Activated T-cell treated with anti-CD3 and anti-CD28 coated beads, Interleukin-2, amount 50 U/mL, for 24 hours (primary cell): ENCODE results near the gene CLTA.
A peak's percentile ranks its signal among the peaks of the same experiment; 100 is the strongest.

Experiments used
- DNase-seq: peaks from one replicate; pipeline ENCODE4 v3.0.0-alpha.2; 2020
- H3K27ac Mint-ChIP-seq: 2 replicates; pipeline ENCODE4 v1.8.0; 2020; ENCODE audit warnings: mild to moderate bottlenecking, mixed read lengths
- H3K27me3 Mint-ChIP-seq: 2 replicates; pipeline ENCODE4 v1.8.0; 2020; ENCODE audit warnings: mixed read lengths
- H3K36me3 Mint-ChIP-seq: 2 replicates; pipeline ENCODE4 v1.8.0; 2020; ENCODE audit warnings: low read depth, mixed read lengths
- H3K4me1 Mint-ChIP-seq: 2 replicates; pipeline ENCODE4 v1.8.0; 2020; ENCODE audit warnings: low read depth, mixed read lengths
- H3K4me3 Mint-ChIP-seq: 2 replicates; pipeline ENCODE4 v1.8.0; 2020; ENCODE audit warnings: mild to moderate bottlenecking, moderate library complexity, mixed read lengths
- H3K9me3 Mint-ChIP-seq: 2 replicates; pipeline ENCODE4 v1.8.0; 2020; ENCODE audit warnings: mixed read lengths

Gene CLTA

GRCh38 chr9:36190388-36191289 is at the start of gene CLTA:
Gene CLTA (plus strand): TSS chr9:36190921. CDS start chr9:36191057, 136 bp downstream.
- Mint-ChIP-seq H3K4me1 (peaks cover 49% of the 10 kb centered on the region), H3K4me3 (peak within 1 kb of the TSS; percentile 96), H3K9me3 (no peaks in the 10 kb centered on the region), H3K27me3 (peaks cover 3% of the 10 kb centered on the region), H3K27ac (peak within 1 kb of the TSS; percentile 94), H3K36me3 (peaks cover 48% of the 10 kb centered on the region)
- peak; percentile 93 for DNase-seq

DNA sequence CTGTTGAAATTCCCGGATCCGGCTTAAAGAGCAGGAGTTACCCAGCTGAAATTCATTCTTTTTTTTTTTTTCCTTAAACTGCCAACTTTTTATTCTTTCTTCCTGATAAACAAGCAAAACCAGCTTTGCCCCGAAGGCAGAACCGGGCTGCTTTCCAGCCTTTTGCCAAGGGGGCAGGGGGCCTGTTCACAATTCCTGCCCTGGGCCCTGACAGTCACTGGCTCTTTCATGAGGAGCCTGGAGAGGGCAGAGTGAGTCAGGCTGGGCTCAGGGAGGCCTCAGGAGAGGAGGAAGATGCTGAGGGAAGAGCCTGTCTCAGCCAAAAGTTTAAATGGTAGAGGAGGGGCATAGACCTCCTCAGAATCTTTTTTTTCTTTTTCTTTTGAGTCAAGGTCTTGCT is 49.4 kb upstream of the CLTA start:
- H3K4me1 Mint-ChIP-seq, result peaks cover 88% of the 10 kb centered on the region
- H3K27me3 Mint-ChIP-seq, result peaks cover 2% of the 10 kb centered on the region
- no peak for DNase-seq
- H3K9me3 Mint-ChIP-seq, result peaks cover 11% of the 10 kb centered on the region
- H3K36me3 Mint-ChIP-seq, result peaks cover 16% of the 10 kb centered on the region
- H3K27ac Mint-ChIP-seq, result peak overlapping the region; percentile 76
- H3K4me3 Mint-ChIP-seq, result no peak overlapping the region

GRCh38 chr9:36141761-36142160 is 49.0 kb upstream of the CLTA start:
- H3K4me3 Mint-ChIP-seq, result no peak overlapping the region
- H3K4me1 Mint-ChIP-seq, result peaks cover 90% of the 10 kb centered on the region
- DNase-seq, result no peak
- H3K27ac Mint-ChIP-seq, result peak overlapping the region; percentile 52
- peaks cover 2% of the 10 kb centered on the region for H3K27me3 Mint-ChIP-seq
- peaks cover 18% of the 10 kb centered on the region for H3K36me3 Mint-ChIP-seq
- peaks cover 12% of the 10 kb centered on the region for H3K9me3 Mint-ChIP-seq

DNA sequence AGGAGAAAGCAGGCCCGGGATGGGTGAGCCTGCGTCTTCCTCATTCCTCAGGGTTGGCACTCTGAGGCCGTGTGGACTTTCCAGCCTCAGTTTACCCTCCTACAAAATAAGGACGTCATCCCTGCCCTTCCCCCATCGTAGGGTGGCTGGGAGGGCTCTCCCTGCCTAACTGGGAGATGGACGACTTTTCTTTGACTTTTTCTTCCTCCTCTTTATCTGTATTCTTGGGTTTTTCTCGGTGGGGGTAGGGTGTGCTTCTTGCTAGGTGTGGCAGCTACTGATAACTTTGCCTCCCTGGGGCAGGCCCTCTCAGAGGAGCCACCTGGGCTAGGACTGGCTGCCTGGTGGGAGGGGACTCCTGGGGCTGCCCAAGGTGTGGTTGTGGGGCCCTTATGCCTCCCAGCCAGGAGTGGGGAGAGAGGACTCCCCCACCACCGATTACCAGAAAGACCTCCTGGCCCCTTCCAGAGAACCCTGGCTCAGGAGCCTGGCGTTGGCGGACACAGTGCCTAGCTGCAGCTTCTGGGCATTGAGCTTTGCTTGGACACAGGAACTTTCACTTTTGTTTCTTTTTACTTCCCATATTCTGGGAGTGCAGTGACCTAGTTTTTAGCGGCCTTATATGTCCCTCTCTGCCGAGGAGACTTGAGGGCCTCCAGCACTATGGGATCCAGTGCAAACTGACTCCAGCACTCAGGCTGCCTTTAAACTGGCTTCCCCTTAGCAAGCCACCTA is 48.0 kb upstream of the CLTA start:
- H3K27ac Mint-ChIP-seq, result peak overlapping the region; percentile 87
- peaks cover 12% of the 10 kb centered on the region for H3K9me3 Mint-ChIP-seq
- H3K4me3 Mint-ChIP-seq, result peak overlapping the region; percentile 58
- peaks cover 91% of the 10 kb centered on the region for H3K4me1 Mint-ChIP-seq
- peaks cover 21% of the 10 kb centered on the region for H3K36me3 Mint-ChIP-seq
- H3K27me3 Mint-ChIP-seq, result no peaks in the 10 kb centered on the region
- DNase-seq, result no peak

- Mint-ChIP-seq H3K4me1 (peaks cover 92% of the 10 kb centered on the region), H3K27ac (peak overlapping the region; percentile 87), H3K9me3 (peaks cover 12% of the 10 kb centered on the region), H3K27me3 (no peaks in the 10 kb centered on the region), H3K36me3 (peaks cover 24% of the 10 kb centered on the region), H3K4me3 (peak overlapping the region; percentile 58)
- peak; percentile 39 for DNase-seq
Measured at GRCh38 chr9:36143245-36143641, 47.5 kb upstream of the CLTA start.

- peak overlapping the region; percentile 87 for H3K27ac Mint-ChIP-seq
- no peaks in the 10 kb centered on the region for H3K27me3 Mint-ChIP-seq
- DNase-seq, result peak; percentile 52
- peak overlapping the region; percentile 58 for H3K4me3 Mint-ChIP-seq
- peaks cover 12% of the 10 kb centered on the region for H3K9me3 Mint-ChIP-seq
- peaks cover 26% of the 10 kb centered on the region for H3K36me3 Mint-ChIP-seq
- H3K4me1 Mint-ChIP-seq, result peaks cover 90% of the 10 kb centered on the region
Measured at GRCh38 chr9:36144309-36145232, 46.1 kb upstream of the CLTA start.

GRCh38 chr9:36145970-36146369 is 44.8 kb upstream of the CLTA start:
- H3K4me3 Mint-ChIP-seq, result no peak overlapping the region
- no peak for DNase-seq
- peaks cover 12% of the 10 kb centered on the region for H3K9me3 Mint-ChIP-seq
- no peaks in the 10 kb centered on the region for H3K27me3 Mint-ChIP-seq
- H3K4me1 Mint-ChIP-seq, result peaks cover 90% of the 10 kb centered on the region
- no peak overlapping the region for H3K27ac Mint-ChIP-seq
- H3K36me3 Mint-ChIP-seq, result peaks cover 26% of the 10 kb centered on the region

- Mint-ChIP-seq H3K4me3 (no peak overlapping the region), H3K27ac (no peak overlapping the region), H3K4me1 (peaks cover 91% of the 10 kb centered on the region), H3K36me3 (peaks cover 27% of the 10 kb centered on the region), H3K27me3 (no peaks in the 10 kb centered on the region), H3K9me3 (peaks cover 12% of the 10 kb centered on the region)
- DNase-seq, result no peak
Measured at GRCh38 chr9:36146651-36147050, 44.1 kb upstream of the CLTA start.

DNA sequence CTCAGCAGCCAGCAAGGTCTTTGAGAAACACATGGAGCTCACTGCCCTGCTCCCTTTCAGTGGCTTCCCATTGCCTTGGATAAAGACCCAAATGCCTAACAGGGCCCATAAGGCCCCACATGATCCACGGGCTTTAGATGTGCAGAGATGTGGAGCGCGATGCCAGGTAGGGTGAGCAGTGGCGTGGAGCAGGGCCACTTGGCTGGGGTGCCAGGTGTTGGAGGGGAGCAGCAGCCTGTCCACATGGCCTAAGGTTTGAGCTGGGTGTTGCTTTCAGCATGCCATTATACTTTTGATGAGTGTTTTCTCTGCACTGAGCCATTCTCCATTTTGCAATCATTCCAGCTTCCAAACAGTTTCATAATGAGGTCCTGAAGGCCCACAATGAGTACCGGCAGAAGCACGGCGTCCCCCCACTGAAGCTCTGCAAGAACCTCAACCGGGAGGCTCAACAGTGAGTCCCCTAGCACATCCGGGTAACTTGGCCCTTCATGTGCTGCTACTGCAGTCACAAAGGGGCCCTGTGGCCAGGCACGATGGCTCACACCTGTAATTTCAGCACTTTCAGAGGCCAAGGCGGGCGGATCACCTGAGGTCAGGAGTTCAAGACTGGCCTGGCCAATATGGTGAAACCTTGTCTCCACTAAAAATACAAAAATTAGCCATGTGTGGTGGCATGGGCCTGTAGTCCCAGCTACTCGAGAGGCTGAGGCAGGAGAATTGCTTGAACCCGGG is 43.1 kb upstream of the CLTA start:
- Mint-ChIP-seq H3K27me3 (no peaks in the 10 kb centered on the region), H3K36me3 (peaks cover 32% of the 10 kb centered on the region)

GRCh38 chr9:36148311-36149051 is 42.2 kb upstream of the CLTA start:
- peaks cover 32% of the 10 kb centered on the region for H3K36me3 Mint-ChIP-seq
- no peak overlapping the region for H3K4me3 Mint-ChIP-seq
- peaks cover 12% of the 10 kb centered on the region for H3K9me3 Mint-ChIP-seq
- peak overlapping the region; percentile 38 for H3K27ac Mint-ChIP-seq
- H3K4me1 Mint-ChIP-seq, result peaks cover 89% of the 10 kb centered on the region
- peak; percentile 73 for DNase-seq
- no peaks in the 10 kb centered on the region for H3K27me3 Mint-ChIP-seq

More for the DNA sequence above, 43.1 kb upstream of the CLTA start:
- no peak overlapping the region for H3K27ac Mint-ChIP-seq
- peaks cover 90% of the 10 kb centered on the region for H3K4me1 Mint-ChIP-seq
- no peak overlapping the region for H3K4me3 Mint-ChIP-seq
- H3K9me3 Mint-ChIP-seq, result peaks cover 12% of the 10 kb centered on the region
- no peak for DNase-seq

DNA sequence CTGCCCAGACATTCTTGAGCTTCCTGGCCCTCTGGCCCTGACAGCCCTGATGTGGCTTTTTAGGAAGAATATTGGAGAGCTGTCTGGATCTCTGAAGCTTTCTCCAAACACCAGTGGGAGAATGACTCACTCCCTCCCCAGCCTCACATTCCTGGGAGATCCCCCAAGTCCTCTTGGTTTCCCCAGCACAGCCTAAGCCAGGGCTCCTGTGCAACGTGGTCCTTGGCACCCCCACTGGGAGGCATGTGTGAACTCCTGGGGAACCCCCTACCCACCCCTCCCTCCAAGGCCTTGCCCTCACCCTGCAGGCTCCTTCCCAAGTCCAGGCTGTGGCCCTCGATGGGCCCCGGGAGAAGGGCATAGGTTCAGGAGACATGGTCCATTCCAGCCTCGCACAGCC is 41.5 kb upstream of the CLTA start:
- Mint-ChIP-seq H3K36me3 (peaks cover 29% of the 10 kb centered on the region), H3K9me3 (peaks cover 12% of the 10 kb centered on the region), H3K27me3 (no peaks in the 10 kb centered on the region), H3K4me1 (peaks cover 87% of the 10 kb centered on the region), H3K27ac (no peak overlapping the region), H3K4me3 (no peak overlapping the region)
- DNase-seq, result no peak

DNA sequence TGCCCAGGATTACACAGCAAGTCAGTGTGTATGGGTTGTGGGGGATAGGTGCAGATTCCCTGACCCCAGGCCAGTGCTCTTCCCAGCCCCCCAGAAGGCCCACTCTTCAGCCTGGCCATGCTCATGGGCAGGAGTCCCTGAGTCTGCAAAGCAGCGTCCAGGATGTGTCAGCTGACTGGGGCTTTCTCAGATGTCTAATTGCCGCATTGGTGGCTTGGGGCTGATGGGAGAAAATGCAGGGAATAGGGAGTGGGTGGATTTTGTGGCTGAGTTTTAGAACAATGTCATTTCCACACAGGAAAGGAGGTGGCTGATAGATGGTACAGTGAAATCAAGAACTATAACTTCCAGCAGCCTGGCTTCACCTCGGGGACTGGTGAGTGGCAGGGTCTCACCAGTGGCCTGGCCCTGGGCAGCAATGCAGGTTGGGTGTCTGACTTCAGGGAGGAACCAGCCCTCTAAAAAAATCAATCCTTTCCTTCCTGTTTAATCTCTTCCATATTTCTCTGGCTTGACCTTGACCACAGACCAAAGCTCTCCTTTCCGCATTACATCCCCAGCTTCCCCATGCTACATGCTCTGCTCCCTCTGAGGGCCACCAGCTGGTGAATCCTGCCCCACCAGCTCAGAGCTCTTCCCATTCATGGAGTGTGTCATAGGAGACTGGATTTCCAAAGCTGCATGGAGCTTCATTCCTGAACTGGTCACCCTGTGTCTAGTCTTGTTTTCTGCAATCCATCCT is 40.0 kb upstream of the CLTA start:
- H3K27ac Mint-ChIP-seq, result peak overlapping the region; percentile 95
- no peak for DNase-seq
- no peaks in the 10 kb centered on the region for H3K27me3 Mint-ChIP-seq
- peak overlapping the region; percentile 75 for H3K4me3 Mint-ChIP-seq
- H3K4me1 Mint-ChIP-seq, result peaks cover 79% of the 10 kb centered on the region
- H3K9me3 Mint-ChIP-seq, result peaks cover 7% of the 10 kb centered on the region
- peaks cover 27% of the 10 kb centered on the region for H3K36me3 Mint-ChIP-seq
